Raji (cell line): ENCODE measurements around the gene GORASP2.

Experiments used
- POLR2A ChIP-seq: IDR thresholded peaks from 2 replicates; pipeline ENCODE4 v1.6.1; 2011; ENCODE audit warnings: low read depth, low read length, control low read depth; ENCODE audit not compliant: insufficient read depth

Gene GORASP2

DNA sequence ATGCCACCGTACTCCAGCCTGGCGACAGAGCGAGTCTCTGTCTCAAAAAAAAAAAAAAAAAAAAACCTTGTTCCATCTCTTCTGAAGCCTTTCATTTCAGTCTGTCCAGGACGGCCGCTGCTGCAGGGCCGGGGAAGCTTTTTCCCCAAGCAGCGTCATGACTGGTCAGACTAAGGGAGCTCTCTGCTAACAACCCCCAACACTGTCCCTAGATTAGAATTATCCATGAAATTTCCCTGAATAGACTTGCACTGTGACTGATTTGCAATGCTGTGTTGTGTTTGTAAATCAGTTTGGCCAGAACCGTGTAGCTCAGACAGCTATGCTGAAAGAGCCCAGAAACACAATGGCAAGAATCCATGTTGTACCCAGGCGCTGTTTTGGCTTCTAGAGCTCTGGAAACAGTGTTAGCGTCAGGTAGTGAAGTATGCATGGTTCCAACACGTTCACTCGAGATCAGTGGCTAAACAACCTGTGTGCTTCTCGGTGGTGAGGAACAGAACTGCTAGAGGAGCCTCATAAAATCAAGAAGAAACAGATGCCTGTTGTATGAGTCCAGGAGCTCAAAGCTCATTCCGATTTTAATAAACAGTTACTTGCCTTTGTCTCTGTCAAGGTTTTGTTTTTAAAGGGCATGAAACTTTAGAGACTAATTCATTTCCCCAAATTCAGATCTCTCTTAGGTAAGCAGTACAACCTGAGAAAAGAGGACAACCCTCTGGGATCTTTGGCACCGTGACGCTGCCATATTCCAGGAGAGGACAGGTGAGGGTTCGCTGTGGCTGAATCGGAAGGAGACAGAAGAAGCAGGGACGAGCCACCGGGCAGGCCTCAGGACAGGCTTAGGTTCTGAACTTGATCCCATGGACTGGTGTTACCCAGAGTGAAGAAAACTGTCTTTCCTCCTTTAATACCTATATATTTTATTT is 43.5 kb downstream of the GORASP2 start:
- no peak for TF ChIP-seq POLR2A

GRCh38 chr2:170973225-170973491 is 44.1 kb downstream of the GORASP2 start:
- no peak for TF ChIP-seq POLR2A

DNA sequence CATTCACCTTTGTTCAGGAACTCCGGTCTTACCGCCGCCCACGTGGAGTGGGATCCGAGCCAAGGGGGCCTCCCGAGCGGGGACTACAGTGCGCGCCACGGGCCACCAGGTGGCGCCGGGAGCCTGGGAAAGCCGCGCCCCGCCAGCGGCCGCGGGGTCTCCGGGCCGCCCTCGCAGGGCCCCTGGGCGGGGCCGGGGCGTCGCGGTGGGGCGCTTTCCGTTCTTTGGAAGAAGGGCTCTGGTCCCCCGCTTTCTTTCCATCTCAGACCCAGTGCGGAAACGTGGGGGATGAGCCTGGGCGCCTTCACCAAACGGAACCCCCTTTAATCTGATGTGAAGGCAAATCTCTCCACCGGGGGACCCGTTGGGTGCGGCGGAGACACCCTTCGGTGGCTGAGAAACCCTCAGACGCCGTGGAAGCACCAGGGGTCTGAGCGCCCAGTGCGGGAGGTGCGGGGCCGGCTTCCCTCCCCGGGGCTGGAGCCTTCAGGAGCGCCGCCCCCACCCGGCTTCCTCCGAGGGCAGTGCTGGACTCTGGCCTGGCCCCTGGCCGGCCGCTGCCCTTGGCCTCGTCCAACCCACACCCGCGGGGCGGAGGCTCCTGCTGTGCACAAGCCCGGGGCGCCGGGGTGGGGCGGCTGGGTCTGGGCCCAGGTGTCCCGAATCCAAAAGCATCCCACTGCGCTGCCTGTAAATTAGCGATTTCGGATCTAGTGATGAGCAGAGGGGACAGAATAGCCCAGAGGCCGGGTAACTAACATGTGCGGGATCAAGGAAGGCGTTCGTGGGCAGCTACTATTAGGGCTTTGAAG is 44.6 kb downstream of the GORASP2 start:
- peak; percentile 28; the same call in 1 of the 2 replicates for TF ChIP-seq POLR2A

DNA sequence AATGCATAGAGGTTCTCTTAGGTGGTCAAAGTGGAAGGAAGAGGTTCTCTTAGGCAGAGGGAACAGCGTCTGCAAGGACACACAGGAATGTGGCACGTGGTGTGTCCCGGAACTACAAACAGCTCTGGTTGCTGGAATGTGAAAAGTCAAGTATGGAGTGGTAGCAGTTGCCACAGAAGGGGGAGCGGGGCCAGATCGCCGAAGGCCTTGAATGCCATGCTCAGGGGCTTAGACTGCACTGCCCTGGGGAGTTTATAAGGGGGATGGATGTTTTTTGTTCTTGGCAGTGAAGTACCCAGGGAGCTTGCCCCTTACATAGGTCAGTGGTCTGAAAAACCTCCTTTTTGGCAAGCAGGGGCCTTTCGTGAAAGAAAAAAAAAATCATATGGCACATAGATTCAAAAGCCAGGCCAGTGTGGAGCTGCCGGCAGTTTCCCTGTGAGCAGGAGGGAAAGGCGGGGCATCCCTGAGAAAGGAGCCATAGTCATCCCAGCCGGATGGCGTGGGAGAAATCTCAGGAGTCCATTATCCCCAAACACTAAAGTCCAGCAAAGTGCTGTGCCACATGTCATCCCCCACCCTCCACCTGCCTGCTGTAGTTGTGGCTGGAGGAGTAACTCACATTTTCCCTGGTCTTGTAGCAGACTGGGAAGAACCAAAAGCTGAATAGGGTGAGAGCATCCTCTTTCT is 45.4 kb downstream of the GORASP2 start:
- no peak for TF ChIP-seq POLR2A

GRCh38 chr2:170975127-170975942 is 46.3 kb downstream of the GORASP2 start:
- no peak for TF ChIP-seq POLR2A

DNA sequence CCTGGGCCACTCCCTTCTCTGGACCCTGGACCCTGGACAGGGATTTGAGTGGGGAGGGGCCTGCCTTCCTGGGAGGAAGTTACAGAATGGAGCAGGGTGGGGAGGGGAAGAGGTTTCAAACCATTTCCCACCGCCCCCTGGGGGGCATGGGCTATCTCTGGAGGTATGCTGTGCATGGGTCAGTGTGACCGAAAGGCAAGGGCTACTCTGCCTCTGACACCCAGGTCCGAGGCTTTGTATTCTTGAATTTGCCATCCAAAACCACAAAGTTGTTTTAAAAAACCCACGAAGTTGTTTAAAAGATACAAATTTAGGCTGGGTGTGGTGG is 46.9 kb downstream of the GORASP2 start:
- TF ChIP-seq POLR2A = no peak

GRCh38 chr2:170984079-170984478 is 55.0 kb downstream of the GORASP2 start:
- no peak for TF ChIP-seq POLR2A

GRCh38 chr2:170985407-170985806 is 56.4 kb downstream of the GORASP2 start:
- no peak for TF ChIP-seq POLR2A

DNA sequence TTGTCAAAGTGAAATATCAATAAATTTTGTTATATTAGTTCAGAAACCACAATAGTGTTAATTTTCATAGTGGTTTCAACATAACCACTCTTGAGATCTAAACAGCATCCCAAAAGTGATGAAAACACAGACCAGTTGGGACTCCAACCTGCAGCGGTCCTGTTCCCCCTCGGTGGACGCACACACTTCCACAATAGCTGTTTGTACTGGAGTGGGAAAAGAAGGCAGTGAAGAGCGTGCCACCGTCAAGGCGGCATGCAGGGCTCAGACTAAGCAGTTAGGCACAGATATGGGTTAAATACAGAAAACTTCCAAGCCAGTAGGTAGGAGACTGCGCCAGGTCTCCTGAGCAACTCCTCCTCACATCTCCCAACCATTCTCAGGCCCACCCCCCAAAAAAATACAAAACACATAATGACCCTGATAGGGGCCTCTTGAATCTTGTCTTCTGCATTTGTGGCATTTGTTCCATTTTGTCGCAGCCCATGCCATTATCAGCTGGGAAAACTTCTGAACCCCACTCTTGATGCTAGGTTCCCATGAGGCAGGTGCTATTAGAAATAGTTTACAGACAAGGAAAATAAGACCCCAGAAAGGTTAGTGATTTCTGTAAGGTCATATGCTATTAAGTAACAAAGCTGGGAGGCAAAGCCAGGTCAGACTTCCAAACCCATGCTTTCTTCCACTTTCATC is 57.7 kb downstream of the GORASP2 start:
- no peak for TF ChIP-seq POLR2A

GRCh38 chr2:170991398-170992182 is 62.5 kb downstream of the GORASP2 start:
- no peak for TF ChIP-seq POLR2A

DNA sequence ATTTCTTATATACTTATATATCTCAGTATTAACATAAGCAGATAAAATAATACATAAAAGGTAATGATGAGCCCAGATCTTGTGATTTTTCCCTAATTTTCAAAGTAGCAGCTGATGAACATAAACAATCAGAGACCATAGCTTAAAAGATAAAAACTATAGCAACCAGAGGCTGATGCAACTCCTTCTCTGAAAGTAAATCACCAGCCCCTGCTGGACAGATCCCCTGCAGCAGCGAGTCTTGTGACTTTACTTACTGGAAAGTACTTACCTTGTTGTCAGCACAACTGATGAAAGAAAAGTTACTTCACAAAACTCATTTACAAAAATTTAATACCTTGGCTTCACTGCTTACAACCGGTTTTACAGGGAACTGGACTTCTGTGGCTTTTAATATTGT is 67.3 kb downstream of the GORASP2 start:
- TF ChIP-seq POLR2A = no peak

DNA sequence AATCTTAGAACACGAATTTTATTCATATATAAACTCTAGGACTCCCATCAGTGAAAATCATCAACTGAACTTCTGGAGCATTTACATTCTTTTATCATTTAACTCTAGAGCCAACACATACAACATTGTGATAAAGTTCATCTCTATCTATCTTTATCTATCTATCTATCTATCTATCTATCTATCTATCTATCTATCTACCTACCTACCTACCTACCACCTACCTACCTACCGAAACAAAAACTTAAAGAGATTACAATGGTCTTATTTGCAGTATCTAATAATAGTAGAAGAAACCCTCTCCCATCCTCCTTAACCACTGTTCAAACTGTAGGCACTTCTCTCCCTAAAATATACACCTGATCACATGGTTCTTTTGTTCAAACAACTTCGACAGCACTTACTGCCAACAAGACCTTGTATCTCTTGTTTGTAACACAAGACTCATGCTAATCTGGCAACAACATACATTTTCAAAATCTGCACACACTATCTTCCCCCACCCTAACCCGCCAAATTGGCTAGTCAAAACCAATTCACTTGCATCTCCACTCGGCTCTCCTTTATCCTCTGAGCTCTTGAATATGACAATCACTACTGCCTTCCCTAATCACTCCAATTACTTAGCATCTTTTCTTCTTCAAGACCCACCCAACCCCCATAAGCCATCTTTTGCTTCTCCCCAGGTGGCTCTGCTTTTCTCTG is 69.0 kb downstream of the GORASP2 start:
- no peak for TF ChIP-seq POLR2A

- TF ChIP-seq POLR2A = no peak
Observed at GRCh38 chr2:170999654-171000053, 70.6 kb downstream of the GORASP2 start.
